Measurements from ENCODE around the gene C1orf216.
"Not testable (repeated sequence)": the region's sequence is repeated elsewhere in the genome, so short reads cannot be mapped to it uniquely, and the experiment has no call there.

Gene C1orf216

GRCh38 chr1:35706846-35707600 is 11.7 kb downstream of the C1orf216 start:
- no peak for DNase-seq (ENCODE audit: low spot score)

GRCh38 chr1:35702508-35702907 is 16.2 kb downstream of the C1orf216 start:
- no peak for DNase-seq (ENCODE audit: low spot score)

GRCh38 chr1:35699152-35699551 is 19.5 kb downstream of the C1orf216 start:
- DNase-seq (ENCODE audit: low spot score): not testable (repeated sequence)

GRCh38 chr1:35692317-35692716 is 26.4 kb downstream of the C1orf216 start:
- no peak for DNase-seq (ENCODE audit: low spot score)

- DNase-seq (ENCODE audit: low spot score): no peak
Measured at GRCh38 chr1:35691571-35692220, 27.0 kb downstream of the C1orf216 start.

- no peak for DNase-seq (ENCODE audit: low spot score)
Measured at GRCh38 chr1:35691080-35691479, 27.6 kb downstream of the C1orf216 start.

GRCh38 chr1:35690103-35690502 is 28.6 kb downstream of the C1orf216 start:
- DNase-seq (ENCODE audit: low spot score): not testable (repeated sequence)

- DNase-seq (ENCODE audit: low spot score): no peak
Measured at GRCh38 chr1:35688161-35688560, 30.5 kb downstream of the C1orf216 start.

- no peak for DNase-seq (ENCODE audit: low spot score)
Measured at GRCh38 chr1:35683012-35683411, 35.7 kb downstream of the C1orf216 start.

- DNase-seq (ENCODE audit: low spot score): no peak
Measured at GRCh38 chr1:35680271-35680670, 38.4 kb downstream of the C1orf216 start.

- no peak for DNase-seq (ENCODE audit: low spot score)
Measured at GRCh38 chr1:35675773-35676172, 42.9 kb downstream of the C1orf216 start.

GRCh38 chr1:35674111-35674510 is 44.6 kb downstream of the C1orf216 start:
- DNase-seq (ENCODE audit: low spot score): no peak

- DNase-seq (ENCODE audit: low spot score): no peak
Measured at GRCh38 chr1:35672116-35672515, 46.6 kb downstream of the C1orf216 start.

- DNase-seq (ENCODE audit: low spot score): no peak
Measured at GRCh38 chr1:35668506-35668905, 50.2 kb downstream of the C1orf216 start.

GRCh38 chr1:35666916-35667315 is 51.8 kb downstream of the C1orf216 start:
- no peak for DNase-seq (ENCODE audit: low spot score)

GRCh38 chr1:35666216-35666615 is 52.5 kb downstream of the C1orf216 start:
- no peak for DNase-seq (ENCODE audit: low spot score)

All from CD4-positive, alpha-beta T cell treated with Interleukin-6 at 100 ng/mL for 8 hours (primary cell).